HTERT RPE-1 (cell line): ENCODE data around the gene MAML2.

Source experiments
- in situ Hi-C: fragments of 300-500 bp; cut with MboI; formaldehyde crosslinking; loops from 4 replicates; pipeline ENCODE4 v1.14.3; 2020; ENCODE audit warnings: low sequenced_read_pairs

MAML2 gene

DNA sequence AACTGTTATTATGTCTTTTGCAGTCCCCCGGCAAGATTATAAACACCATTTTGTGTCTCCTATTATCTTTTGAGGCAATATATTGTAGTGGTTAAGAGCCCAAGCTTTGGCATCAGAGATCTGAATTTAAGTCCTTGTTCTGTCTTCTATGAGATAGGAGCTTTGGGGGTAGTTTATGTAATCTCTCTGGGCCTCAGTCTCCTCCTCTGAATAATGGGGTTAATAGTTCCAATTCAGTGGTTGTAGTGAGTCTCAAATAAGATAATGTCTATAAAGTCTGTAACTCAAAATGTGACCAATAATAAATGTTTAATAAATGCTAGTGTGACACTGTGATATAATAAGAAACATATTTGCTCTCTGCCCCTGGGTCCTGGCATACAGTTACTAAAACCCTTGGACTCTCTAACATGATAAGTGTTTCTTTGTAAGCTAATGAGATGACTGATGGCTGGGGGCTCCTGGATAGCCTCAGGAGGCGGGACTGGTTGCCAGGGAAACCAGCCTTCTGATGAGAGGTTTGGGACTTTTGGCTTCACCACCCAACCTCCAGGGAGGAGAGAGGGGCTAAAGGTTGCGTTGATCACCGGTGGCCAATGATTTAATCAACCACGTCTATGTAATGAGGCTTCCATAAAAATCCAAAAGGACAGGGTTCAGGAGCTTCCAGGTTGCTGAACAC, 235.7 kb downstream of the MAML2 start:
- in situ Hi-C loops = no loop called here

- in situ Hi-C loops = no loop called here
Observed at GRCh38 chr11:96106645-96107044, 236.3 kb downstream of the MAML2 start.

DNA sequence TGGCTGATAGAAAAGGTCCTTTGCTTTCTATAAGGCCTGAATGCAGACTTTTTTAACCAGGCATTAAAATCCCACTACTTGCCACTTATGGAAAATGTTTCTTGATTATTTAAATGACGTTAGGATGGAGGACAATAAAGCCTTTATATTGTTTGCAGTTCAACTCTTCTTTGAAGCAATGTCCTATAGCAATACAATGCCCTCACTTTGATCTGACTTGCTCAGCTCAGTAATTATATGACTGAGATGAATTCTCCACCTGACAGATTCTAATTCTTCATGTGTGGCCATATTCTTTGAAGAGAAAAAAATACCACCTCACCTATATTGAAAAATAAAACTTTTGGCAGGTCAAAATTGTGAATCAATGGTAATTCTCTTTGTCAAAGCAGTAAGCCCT, 237.1 kb downstream of the MAML2 start:
- in situ Hi-C loops = no loop called here

DNA sequence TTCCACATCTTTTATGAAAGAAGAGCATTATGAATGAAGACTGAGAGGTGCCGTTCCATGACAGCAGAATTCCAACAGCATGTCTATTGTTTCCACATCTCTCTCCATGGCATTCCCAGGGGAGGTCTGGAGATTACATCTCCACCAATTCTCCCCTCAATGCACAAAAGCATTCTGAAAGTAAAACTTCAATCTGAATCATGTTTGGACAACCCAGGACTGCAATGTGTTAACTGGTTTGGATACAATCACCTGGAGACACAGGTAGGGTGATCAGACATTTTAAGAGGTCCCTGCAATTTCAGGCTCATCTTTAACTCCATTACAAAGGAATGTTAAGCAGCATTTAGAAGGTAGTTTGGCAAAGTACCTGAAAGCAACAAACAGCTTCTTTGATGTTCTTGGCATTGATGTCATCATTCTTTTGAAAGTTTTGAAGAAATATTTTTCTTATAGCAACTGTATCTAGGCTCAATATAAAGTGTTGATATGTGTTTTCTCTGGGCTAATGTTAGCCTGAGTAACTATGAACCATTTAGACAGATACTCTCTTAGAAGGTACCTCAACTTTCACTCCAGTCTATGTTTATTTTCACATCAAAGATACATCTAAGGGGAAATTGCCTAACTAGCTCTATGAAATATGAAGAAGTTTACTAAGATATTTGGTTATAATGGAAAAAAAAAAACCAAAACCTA, 237.6 kb downstream of the MAML2 start:
- in situ Hi-C loops = no loop called here

DNA sequence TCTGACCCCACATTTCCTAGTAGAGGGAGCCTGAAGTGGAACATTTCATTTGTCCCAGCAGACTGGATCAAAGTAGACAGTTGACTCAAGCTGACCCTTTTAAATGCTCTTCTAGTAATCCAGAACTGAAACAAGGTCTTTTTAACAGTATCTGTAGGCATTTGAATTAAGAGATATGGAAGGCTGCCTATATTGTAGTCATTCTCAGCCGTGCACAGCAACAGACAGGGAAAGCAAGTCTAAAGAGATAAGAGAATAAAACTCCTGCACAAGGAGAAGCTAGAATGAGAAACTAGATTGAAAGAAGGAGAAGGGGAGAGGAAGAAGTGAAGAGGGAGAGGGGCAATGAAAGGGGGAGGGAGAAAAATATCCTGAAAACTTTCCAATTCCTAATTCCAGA, 238.5 kb downstream of the MAML2 start:
- in situ Hi-C loops = no loop called here

GRCh38 chr11:96103721-96104120, 239.3 kb downstream of the MAML2 start:
- in situ Hi-C loops = no loop called here

DNA sequence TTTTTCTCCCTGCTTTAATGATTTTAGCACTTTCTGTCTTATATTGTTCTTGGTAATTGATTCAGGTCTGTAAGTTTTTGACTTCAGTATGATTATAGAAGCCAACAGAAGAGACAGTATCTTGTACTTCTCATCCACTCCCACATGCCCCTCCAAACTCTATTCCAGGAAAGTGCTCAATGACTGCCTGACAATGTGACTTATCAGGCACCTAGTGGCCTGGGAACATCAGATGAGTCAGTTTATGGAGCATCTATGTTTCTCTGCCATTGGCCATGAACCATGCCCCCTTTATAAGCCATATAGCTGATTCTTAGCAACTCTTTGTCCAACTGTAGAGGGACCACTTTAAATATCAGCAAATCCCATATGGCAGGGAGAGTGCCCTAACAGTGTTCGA, 239.9 kb downstream of the MAML2 start:
- in situ Hi-C loops = no loop called here

DNA sequence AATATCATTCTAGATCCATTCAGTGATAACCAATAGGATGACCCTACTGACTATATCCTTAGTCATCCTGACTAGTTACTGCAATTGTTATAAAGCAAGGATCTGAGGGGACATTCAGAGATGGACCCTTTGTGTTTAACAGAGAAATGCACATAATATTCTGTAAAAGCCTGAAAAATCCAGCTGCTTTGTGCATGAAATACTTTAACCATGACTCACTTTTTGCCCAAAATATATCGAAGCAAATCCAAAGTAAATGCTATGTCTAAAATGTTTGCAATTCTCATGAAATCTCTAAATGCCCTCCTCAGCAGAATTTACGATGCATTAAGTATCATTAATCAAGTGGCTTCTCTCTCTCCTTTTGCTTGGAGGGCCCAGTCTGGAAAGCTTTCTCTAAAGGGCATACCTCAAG, 240.3 kb downstream of the MAML2 start:
- in situ Hi-C loops = no loop called here

DNA sequence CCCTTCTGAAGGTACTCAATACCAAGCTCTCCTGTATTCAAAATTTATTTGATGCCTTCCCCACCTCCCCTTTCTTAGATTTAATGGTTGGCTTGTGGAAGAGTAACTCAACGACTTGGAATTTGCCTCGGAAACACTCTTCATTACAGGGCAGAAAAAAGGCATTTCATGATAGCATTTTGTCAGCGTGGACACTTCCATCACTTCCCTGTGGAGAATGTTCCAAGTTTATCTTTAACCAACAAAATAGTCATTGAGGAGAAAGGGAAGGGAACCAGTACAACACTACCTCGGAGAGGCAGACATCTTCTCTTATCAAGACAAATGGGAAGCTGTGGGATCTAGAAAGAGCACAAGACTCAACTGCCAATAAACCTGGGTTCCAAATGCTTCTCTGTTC, 241.8 kb downstream of the MAML2 start:
- in situ Hi-C loops = no loop called here

DNA sequence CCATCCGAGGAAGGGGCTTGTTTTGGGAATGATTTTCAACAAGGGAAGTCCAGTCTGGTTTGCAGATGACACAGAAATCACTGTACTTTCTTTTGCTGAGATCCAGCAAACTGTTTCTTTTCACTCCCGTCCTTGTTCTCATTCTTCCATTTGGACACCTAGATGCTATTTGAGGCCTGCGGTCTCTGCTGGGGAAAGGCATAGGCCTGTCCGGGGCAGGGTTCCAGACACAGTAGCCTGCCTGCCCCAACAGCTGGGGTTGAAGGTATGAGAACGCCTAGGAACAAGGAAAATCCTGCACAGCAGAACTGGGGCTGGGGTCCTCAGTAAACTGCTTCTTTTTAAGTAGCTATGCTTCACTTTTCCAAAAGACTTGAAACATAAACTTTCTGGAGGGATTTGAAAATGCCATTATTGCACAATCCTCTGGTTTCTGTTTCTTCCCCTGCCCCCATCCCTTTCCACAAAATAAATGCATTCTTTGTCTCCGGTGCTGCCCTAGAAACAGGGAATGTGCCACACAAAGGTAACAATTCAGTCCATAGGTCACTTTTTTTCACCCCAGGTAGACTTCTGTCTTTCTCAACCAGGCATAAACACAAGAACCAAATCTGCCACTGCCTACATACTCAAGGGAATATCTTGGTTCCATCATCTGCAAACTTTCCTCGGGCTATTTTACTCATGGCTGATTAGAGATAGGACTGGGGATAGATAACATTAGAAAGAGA, 244.3 kb downstream of the MAML2 start:
- in situ Hi-C loops = no loop called here

DNA sequence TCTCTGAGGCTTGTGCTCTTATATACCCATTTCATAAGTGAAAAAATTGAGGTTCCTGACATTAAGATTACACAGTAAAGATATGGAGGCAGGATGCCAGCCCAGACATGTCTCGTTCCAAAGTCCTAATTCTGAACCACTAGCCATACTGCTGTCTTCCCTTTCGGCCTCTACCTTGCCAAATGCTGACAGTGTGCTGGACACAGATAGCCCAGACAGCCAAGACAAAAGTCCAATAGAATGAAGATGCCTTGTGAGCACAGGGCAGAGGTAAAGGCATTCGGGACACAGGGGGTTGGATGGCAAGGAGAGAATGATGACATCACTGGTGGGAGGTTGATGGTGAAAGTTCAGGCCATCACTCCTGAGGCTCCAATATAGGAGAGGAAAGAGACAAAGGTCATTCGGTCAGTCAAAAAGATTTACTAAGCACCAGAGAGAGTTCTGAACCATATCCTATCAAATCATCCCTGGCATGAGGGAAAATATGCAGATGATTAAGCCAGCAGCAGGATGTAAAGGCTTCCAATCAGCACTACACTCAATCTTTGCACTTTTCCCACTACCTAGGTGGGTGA, 245.1 kb downstream of the MAML2 start:
- in situ Hi-C loops = no loop called here

GRCh38 chr11:96096360-96096759, 246.6 kb downstream of the MAML2 start:
- in situ Hi-C loops = no loop called here

GRCh38 chr11:96095884-96096303, 247.1 kb downstream of the MAML2 start:
- in situ Hi-C loops = no loop called here

- in situ Hi-C loops = no loop called here
Observed at GRCh38 chr11:96094156-96094555, 248.8 kb downstream of the MAML2 start.

DNA sequence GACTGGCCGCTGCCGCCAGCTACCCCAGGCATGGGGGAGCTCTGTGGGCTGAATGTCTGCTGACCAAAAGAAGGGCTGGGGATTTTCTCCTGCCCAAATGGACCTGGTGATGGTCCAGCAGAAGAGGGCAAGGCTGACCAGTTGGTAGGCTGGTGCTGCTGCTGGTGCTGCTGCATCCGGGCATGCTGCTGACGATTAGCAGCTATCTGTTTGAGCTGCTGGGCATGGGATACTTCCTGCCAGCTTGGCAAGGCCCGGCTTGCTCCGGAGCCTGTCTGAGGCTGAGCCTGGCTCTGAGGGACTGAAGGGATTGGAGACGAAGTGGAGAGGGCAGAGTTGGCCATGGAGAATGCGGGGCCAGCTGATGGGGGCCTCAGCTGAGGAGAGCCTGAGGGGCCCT, 250.5 kb downstream of the MAML2 start:
- in situ Hi-C loops = no loop called here

DNA sequence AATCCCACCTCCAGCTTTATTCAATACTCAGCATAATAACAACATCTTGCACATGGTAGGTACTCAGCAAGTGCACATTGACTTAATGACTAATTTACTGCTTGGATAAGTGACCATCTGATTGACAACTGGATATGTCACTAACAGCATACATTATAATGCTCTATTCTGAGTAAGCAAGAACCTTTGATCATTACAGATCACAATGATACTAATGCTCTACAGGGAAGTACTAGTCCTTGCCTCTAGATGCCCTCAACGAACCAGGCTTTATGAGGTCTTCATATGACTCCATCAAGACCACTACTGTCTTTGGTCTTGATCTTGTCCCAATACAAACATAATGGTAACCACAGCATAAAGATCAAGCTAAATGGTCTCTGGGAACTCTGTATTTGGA, 251.5 kb downstream of the MAML2 start:
- in situ Hi-C loops = no loop called here

DNA sequence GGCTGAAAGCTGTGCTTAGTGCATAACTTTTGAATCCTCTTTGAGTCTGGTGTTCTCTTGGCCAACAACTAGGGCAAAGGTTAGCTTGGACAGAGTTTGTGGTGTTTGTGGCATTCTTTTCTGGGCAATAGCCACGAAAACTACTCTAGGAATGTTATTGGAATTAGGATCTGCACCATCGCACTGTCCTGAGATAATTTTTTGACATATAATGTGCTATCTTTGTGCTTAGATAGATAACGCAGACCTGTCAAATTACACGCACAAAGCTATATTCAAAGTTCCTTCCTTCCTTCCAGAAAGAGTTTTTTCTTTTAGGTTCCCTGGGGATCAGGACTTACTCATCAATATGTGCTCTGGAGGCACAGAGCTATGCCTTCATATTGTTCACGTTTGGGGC, 252.3 kb downstream of the MAML2 start:
- in situ Hi-C loops = no loop called here

GRCh38 chr11:96088914-96089313, 254.1 kb downstream of the MAML2 start:
- in situ Hi-C loops = no loop called here

DNA sequence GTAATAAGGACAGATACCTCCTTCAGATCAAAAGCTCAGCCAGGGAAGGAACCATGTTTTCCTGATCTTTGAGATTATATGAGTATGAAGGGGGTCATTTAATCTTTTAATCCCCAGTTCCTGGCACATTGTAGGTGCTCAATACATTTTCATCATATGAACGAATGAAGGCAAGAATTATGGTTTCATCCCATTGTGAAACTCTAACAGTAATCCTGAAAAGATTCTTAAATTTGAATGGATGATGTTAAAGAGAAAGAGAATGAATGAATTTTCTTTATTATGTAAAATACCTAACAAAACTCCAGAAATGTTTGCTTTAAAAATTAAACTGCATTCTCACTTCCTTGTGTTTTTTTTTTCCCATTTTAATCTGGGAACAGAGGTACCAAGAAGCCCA, 256.9 kb downstream of the MAML2 start:
- in situ Hi-C loops = no loop called here

DNA sequence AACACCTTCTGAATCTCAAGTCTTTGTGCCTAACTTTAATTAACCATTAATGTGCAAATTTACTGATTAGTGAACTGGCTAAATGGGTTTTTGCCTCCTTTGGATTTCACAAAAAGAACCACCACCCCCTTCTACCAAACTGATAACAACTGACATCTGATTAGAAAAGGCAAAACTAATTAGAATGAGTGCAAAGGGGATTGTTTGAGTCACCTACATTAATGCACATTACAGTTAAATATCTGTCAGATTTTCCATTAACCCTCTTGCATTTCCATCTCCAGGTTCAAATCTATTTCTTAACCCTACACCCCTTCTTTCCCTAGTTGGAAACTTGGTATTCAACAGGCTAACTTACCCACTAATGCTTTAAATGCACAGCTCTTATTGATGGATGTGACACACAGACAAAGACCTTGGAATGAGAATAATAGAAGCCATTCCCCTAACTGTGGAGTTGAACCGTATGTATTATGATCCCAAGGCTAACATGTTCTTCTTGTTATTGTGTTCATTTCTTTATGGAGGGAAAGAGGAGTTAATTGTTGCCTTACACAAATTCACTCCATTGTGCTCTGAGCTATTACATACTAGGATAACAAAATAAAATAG, 257.6 kb downstream of the MAML2 start:
- in situ Hi-C loops = no loop called here

DNA sequence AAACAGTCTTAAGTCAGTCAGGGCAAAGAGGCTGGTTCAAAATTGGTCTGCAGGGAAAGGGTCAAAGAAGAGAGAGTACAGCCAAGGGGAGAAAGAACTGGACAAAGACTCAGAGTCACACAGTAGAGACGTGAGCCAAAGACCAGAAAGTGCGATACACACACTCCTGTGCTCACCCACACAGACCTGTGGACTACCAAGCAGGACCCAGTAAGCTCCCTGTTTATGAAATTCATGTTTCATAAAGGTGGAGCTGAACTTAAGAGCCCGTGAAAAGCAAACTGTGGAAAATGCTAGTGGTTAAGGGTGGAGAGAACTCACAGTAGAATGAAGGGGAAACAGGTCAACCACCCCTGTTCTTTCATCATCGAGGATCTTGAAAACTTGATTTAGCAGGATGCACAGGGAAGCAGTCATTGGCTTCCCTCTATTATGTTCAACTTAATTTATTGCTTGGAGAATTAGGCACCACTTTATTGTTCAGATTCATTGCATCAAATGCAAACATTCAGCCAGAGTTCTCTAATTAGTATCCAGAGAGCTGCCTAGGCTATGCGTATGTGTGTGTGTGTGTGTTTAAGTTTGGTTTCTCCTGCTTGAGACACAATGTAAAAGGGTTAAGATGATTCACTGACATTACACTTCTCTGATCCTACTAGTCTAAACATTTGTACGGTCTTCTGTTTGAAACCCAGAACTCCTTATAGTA, 258.2 kb downstream of the MAML2 start:
- in situ Hi-C loops = no loop called here
